ENCODE results near the gene MEGF10. TPM values are rescaled to one million over a fixed set of nuclear protein-coding genes. Genes with fewer than 3 reads are reported as not detected.

The MEGF10 gene
- total RNA-seq, 1 donor from 2014 or later: not detected

DNA sequence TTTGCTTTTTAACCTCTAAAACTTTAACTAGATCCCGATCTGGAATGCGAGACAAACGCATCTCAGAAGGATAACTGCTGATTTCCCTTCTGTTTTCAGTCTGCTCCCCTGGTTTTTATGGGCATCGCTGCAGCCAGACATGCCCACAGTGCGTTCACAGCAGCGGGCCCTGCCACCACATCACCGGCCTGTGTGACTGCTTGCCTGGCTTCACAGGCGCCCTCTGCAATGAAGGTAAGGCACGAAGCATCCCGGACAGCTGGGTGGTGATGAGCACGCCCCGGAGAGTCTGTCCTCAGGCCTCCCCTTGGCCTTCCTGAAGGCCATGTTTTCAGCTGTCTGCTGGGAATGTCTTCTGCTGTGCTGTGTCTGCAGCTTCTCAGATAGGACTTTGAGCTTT, 144.0 kb downstream of the MEGF10 start:
- intact Hi-C loops (cut with micrococcal nuclease): no loop called here

DNA sequence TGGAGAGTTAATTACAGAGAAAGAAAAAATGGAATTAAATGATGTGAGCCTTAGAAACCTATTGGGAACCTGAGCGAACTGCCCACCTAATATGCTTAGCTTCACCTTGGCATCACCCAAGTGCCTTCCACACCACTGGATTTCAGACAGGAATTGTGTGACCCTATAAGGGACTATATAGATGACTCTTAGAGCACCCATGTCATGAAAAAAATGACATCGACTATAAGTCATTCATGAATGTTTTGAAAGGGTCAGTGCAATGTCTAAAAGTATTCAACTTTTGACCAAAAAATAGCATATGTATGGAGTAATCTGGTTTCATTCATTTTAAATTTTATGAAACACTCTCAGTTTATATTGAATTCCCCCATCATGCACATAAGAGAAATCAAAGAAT, 145.2 kb downstream of the MEGF10 start:
- intact Hi-C loops (cut with micrococcal nuclease): no loop called here

DNA sequence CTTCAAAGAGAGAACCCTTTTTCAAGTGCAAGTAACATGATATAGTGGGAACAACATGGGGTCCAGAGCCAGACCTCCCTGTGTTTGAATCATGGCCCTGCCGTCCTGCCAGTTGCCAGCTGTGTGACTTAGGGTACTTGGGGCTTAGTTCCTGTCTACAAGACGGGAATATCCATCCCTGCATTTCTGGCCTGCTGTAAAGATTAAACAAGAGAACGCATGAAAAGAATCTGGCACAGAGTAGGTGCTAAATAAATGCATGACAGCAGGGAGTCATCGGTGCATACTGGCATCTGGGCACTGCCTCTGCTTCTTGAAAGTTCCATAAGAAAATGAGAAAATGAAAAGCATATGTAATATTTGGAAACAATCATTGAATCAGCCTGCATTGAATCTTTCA, 149.0 kb downstream of the MEGF10 start:
- intact Hi-C loops (cut with micrococcal nuclease): no loop called here

DNA sequence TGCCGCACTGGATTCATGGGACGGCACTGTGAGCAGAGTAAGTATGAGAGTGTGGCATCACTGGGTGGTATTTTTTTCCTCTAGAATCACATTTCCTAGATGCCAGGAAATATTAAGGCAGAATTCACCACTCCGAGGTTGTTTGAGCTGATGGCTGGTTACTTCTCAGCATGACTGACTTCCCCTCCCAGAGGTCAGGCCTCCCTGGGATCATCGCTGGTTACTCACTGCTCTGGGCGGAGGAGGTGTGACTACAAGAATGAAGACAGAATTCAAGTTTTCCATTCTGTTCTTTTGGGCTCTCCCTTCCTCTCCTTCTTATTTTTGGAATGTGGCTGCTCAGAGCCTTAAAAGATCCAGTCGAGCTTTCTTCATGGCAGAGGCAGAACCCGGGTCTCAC, 150.2 kb downstream of the MEGF10 start:
- intact Hi-C loops (cut with micrococcal nuclease): no loop called here

DNA sequence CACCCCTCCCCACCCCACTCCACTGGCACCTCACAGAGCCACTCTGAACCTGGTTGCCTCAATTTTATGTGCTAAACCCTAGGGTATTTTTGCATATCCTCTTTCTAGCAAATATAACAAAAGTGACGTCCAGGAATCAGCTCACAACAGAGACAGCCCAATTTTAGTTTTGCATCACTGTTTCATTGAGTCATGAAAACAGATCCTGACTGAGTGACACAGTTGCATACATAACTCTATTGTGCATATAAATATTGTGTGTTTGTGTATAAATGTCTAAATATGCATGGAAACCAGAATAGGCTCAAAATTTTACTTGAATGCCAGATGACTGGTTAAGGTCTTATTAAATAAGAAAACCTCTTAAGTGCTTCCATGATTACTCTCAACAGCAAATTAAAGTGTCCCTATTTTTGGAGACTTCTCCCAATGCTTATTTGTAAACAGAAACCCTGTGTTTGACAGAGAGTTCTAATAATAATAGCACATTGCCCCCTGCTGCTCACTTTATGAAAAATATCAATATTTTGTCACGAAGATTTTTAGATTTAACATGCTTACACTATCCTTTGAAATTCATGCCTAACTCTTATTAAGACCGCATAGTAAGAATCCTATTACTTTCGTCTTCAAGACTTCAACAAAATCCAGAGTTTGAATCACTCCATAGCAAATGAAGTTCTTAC, 151.3 kb downstream of the MEGF10 start:
- intact Hi-C loops (cut with micrococcal nuclease): no loop called here

DNA sequence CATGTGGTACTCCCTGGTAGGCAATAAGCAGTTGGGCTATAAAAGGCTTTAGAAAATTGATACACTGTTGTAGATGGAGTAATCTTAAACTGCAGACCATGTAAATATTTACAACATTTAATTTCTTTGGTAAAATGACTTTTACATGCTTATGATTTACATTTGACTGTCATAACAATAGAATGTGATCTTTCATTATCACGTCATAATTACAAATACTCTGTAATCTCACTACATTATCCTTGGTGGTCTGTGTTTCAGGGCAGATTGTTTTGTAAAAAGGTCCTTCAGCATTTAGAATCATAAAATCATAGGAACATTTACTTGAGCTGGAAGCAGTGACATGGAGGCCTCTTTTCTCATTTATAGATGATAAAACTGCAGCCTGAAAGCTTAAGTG, 153.6 kb downstream of the MEGF10 start:
- intact Hi-C loops (cut with micrococcal nuclease): no loop called here

DNA sequence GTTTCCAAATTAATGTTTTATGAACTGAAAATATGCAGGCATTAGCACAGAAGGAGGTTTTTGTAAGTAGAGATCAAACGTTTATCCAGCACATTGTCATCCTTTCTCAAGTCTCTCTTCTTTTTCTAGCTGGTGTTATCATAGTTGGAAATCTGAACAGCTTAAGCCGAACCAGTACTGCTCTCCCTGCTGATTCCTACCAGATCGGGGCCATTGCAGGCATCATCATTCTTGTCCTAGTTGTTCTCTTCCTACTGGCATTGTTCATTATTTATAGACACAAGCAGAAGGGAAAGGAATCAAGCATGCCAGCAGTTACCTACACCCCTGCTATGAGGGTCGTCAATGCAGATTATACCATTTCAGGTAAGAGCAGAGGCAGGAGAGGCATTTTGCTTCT, 154.7 kb downstream of the MEGF10 start:
- intact Hi-C loops (cut with micrococcal nuclease): no loop called here

DNA sequence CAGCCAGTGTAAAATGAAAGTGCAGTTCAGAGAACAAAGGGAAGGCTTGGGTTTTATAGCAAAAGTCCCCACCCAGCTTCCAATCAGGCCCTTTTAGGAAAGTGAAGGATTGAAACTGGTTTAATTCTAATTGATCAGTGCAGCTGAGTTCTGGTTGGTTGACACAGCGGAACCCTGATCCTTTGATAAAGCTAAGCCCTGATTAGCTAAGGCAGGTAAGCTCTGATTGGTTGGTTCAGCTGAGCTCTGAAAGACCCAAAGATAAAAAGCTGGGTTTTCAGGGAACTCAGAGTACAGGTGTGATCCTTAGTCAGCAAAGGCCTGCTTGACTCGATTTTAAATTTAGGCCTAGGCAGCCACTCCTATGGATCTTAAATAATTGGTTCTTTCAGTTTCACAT, 156.0 kb downstream of the MEGF10 start:
- intact Hi-C loops (cut with micrococcal nuclease): no loop called here

DNA sequence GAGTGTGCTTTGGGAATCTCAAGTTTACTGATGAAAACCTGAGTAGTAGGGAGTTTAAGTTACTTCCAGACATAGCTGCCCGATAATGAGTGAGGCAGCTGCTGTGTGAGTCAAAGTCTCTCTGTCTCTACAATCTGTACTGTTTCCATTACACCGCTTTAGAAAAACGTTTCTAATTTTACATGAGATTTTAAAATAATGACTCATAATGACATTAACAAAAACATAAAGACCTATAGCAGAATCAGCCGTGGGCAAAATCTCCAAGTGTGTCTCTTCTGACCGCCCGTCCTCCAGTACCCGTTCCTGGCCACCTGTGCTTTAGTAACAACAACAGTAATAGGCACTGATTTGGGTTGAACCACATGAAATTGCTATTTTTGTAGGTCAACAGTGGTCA, 157.2 kb downstream of the MEGF10 start:
- intact Hi-C loops (cut with micrococcal nuclease): no loop called here

DNA sequence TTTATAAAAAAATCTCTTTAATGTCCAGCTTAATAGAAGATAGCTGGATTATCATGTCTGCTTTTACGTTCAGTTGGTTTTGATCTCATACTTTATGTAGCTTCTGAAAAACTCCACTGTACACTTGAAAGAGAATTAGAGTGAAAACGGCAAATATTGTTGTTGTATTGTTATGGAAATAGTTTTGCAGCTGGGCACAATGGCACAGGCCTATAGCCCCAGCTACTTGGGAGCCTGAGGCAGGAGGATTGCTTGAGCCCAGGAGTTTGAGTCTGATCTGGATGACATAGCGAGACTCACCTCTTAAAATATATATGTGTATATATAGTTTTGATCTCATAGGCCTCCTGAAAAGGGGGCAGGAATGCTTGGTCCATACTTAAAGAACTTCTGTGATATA, 159.4 kb downstream of the MEGF10 start:
- intact Hi-C loops (cut with micrococcal nuclease): no loop called here

DNA sequence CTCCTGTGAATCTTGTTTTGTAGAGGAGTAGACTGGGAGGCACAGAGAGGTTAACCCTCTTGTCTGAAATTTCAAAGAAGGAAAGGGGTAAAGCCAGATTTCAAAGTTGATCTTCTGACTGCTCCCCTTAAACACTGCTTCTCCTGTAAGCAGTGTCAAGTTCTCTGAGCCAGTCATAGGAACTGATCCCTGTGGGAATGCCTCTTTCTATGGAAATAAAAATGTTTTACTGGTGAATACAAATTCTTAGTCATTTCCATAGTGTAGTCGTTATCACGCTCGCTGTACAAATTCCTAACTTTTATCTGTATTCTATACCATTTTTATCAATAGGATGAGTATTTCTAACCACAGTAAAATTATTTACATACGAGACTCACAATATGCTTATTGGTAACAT, 160.5 kb downstream of the MEGF10 start:
- intact Hi-C loops (cut with micrococcal nuclease): no loop called here

DNA sequence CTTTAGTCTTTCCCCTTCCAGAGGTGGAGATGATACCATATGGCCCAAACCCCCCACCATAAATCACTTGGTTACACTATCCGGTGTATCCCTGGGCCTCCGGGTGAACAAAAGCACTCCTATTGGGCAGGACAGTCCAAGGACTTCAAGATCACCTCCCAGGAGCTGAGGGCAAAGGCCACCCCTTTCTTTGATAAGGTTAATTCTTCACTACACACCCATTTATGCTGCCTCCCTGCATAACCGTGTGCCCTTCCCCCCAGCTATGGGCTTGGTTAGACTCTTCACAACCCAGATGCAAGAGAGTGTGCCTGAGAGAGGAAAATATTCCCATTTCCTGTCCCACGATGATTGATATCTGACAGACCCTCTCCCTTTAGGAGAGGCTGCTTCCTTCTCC, 162.0 kb downstream of the MEGF10 start:
- intact Hi-C loops (cut with micrococcal nuclease): no loop called here

DNA sequence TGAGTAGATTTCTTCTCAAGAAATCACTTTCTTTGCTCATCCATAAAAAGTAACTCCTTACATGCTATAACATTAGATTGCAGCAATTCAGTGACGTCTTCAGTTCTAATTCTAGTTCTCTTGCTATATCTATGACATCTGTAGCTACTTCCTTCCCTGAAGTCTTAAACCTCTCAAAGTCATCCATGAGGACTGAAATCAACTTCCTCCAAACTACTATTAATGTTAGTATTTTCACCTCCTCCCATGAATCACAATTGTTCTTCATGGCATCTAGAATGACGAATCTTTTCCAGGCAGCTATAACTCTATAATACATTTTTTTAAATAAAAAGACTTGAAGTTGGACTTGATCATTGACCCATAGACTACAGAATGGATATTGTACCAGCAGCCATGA, 180.6 kb downstream of the MEGF10 start:
- intact Hi-C loops (cut with micrococcal nuclease): no loop called here

DNA sequence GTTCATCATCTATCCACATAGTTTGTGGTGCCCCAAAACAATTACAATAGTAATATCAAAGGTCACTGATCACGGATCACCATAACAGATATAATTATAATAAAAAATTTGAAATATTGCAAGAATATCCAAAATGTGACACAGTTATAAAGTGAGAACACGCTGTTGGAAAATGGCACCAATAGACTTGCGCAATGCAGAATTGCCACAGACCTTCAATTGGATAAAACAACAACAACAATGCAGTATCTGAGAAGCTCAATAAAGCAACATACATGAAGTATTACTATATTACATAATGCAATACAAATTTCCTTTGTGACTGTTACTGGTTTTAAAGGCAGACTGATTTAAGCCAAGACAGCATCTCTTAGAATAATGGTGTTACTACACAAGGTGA, 182.1 kb downstream of the MEGF10 start:
- intact Hi-C loops (cut with micrococcal nuclease): no loop called here

DNA sequence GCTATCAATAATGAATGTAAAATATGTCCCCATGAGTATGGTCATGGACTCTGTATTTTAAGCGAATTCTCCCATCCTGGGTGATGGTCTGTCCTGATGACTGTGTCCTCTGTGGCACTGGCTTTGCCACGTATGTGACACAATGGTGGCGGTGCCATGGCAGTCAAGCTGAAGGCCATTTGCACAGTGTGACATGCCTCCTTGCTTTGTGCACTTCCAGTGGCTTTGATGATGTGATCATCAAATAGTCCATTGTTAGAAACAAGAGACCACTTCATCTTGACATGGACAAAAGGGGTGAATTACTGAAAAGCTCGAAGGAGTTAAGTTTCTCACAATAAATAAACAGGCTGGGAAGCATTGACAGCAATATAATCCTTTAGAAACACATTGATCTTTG, 195.9 kb downstream of the MEGF10 start:
- intact Hi-C loops (cut with micrococcal nuclease): no loop called here

DNA sequence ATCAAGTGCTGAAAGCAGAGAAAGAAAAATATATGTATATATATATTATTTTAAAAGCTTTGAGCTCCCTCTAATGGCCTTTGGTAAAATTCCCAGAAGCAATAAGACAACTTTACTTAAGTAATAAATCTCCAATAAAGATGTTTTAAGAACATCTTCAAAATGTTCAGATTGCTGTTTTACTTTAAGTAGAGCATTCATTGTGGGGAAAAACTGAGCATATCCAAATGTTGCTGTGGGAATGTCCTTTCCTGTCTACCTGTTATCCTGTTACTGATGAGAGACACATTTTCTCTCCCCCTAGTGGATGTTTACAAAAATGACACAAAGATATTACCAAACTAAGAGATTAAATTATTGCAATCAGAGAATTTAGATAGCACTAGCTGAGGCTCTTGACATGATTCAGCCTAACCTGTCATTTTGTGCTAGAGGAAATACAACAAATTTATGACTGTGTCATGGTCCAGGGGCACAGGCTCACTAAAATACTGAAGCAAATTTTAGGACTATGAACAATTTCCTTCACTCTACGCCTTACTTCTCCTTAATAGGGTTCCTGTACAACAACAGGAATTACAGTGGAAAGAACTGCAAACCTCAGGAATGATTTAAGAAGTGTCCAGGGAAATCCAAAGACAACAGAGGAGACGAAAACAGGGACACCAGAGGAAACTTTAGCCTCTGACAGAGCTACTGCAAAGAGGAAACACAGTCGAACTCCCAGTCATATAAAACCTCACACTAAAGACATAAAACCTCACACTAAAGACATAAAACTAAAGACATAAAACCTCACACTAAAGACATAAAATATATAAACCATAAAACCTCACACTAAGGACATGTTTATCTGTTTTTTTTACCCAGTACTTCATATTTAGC, 202.5 kb downstream of the MEGF10 start:
- intact Hi-C loops (cut with micrococcal nuclease): loop anchor here (1.0 to 5.0 kb wide), 4 partner anchors 201 to 951 kb away; partner anchors contain the start of gene MEGF10

DNA sequence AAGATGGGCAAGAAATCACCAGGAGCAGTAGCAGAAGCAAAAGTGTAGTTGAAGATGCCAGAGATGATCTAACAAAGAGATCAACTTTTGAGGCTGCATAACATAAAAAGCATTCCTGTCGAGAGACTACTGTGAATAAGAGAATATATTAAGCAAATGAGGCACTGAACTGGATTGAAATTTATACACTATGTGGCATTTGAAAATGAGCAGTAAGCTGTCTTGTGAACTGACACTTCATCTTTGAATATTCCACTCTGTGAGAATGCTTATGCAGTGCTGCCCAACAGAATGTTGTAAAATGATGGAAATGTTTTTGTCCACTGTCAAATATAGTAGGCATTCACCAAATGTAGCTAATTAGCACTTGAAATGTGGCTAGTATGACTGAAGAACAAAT, 208.0 kb downstream of the MEGF10 start:
- intact Hi-C loops (cut with micrococcal nuclease): no loop called here

DNA sequence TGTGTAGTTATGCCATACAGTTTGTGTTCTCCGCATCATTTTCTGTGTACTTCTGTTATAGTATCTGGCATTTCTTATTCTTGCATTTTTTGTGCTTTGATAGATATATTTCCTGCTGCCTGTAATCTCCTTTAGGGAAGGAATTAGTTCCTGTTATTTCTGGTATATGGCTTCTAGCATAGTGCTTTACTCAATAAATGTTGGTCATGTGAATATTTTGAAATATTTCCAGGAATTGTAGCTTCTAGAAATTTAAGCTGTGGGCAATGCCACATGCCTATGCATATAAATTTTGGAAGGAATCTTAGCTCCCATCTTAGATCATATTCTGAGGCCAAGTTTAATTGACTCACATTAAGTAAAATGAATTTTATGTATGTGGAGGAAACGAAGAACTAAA, 215.3 kb downstream of the MEGF10 start:
- intact Hi-C loops (cut with micrococcal nuclease): no loop called here

DNA sequence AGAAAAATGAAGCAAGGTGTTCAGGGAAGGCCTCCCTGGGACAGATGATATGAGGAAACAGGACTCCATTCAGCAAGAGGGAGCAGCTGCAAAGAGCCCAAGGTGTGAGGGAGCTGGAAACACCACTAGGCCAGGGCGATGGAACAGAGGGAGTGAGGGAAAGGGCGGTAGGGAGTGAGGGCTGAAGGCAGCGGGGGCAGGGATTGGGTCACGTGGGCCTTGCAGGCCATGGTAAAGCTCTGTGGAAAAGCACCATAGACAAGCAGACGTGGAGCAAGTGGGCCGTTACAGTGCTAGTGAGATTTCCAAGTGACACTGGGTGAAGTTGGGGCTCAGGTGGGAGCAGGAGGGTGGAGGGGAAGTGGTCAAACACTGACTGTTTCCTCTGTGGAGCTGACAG, 216.0 kb downstream of the MEGF10 start:
- intact Hi-C loops (cut with micrococcal nuclease): no loop called here

DNA sequence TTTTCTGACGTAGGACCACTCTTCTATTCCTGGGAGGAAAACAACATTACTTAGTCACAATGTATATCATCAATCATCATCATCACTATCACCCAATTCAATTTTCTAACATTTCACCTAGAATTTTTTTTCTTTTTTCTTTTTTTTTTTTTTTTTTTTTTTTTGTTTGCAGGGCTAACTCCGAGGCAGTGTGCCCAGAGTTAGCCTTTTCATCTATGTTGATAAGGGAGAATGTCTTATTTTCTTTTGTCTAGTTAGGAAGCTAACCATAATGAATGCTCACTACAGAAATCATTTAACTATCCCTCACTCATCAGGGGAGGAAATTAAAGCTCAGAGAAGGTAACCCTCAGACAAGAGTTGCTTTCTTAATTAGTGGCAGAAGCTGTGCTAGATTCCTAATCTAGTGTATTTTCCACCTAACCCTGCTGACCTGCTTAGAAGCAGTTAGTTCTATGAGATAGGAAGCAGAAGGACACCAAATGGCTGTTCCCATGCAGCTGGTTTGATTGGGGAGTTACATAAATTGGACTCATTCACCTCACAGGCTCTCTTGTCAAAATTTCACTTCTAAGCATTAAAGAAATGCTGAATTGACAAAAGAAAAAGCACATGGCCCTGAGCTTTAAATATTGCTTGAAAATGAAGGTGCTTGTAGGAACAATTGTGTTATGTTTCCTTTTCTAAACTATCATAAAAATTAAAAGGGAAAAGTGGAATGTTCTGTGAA, 218.2 kb downstream of the MEGF10 start:
- intact Hi-C loops (cut with micrococcal nuclease): no loop called here

All from T-helper 2 cell treated with Interferon-gamma antibody and Interleukin-4, amounts not matched to agents 100 ng/mL and 5 ng/mL, for 36 hours (primary cell).